Measurements from ENCODE around the gene PTPRT. TPM values are rescaled to one million over a fixed set of nuclear protein-coding genes. Genes with fewer than 3 reads are reported as not detected.

Gene PTPRT
- total and polyA plus RNA-seq, 2 of the 13 experiments (the other 11 are each of a cell fraction or from before 2014, with no cell fraction given) = under 0.01 to 0.09 TPM

DNA sequence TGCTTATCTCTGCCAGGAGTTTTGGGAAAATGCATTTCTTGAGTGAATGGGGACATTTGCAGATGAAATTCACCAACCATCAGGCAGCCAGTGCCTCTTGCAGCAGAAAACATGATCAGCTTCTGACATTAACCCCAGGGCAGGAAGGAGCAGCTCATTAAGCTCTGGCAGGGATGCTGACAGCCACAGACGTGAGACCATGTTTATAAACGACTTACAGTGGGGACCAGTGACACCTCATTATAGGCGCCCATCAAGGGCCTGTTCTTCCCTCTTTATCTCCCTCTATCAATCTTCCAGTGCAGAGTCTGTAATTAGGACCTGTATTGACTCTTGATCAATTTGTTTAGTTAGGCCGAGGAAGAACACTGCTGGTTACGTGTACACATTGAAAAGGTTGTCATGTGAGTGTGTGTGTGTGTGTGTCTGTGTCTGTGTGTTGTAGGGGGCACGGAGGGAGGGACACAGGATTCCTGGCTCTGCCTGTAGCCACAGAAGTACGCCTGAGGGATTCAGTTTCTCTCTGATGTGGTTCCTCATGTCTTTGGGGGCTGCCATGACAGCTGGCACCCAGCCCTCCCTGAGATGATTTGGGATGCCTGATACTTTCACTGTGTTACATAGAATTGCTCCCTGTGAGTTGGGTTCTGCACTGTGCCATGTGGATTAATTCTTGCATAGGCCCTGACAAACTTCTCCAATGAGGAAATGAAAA is 1143.2 kb downstream of the PTPRT start:
- Histone ChIP-seq H3K27me3 (ENCODE audit: control insufficient read depth in 1 of 2, insufficient read depth in 2 of 2, low read length in 2 of 2) (peaks cover 0 to 10% of the 10 kb centered on the region in 2 experiments; a peak in 1 of 5 replicates), H3K9ac (ENCODE audit: insufficient read depth, low read depth, low read length) (no peak overlapping the region), H3K9me3 (ENCODE audit: low read length) (no peaks in the 10 kb centered on the region), H3K36me3 (replicated peaks in 1 of 2; ENCODE audit: control insufficient read depth in 1 of 2, insufficient read depth in 2 of 2, low read length in 2 of 2) (no peaks in the 10 kb centered on the region), H3K4me3 (replicated peaks in 1 of 3; ENCODE audit: insufficient read depth in 1 of 3, low read depth in 2 of 3, low read length in 3 of 3) (no peak overlapping the region), H3K4me2 (ENCODE audit: low read depth, low read length) (no peak overlapping the region), H3K27ac (ENCODE audit: extremely low read length, insufficient read depth, low read length) (no peak overlapping the region), H2AFZ (ENCODE audit: low read length) (no peak overlapping the region), H3K79me2 (ENCODE audit: insufficient read depth, low read length) (no peaks in the 10 kb centered on the region), H4K20me1 (ENCODE audit: insufficient read depth, low read length) (no peaks in the 10 kb centered on the region), H3K4me1 (ENCODE audit: insufficient read depth, low read length) (no peaks in the 10 kb centered on the region)
- FAIRE-seq (no peak), ATAC-seq (no peak), DNase-seq (ENCODE audit: low spot score) (no peak)
- in situ Hi-C loops (cut with HindIII; ENCODE audit: extremely low pct_ligation_motif_present, low pct_unique_long_range_greater_than_20kb) (no loop called here), intact Hi-C loops (cut with micrococcal nuclease; ENCODE audit: unreplicated experiment) (no loop called here)
- no TSS peak for BruUV-seq (replicated peaks)
- POLR2A ChIA-PET = no interaction called here
- 0% methylated on average over 7 of the region's 7 CpGs for WGBS (ENCODE audit: low lambda C conversion rate)
- no peak for TF ChIP-seq ZNF567 (CRISPR knock-in tag; IDR thresholded peaks at IDR 0.05; ENCODE audit: borderline replicate concordance)
- no peak for TF ChIP-seq MZF1 (CRISPR knock-in tag; IDR thresholded peaks at IDR 0.05; ENCODE audit: borderline replicate concordance)
- TF ChIP-seq ZNF550 (CRISPR knock-in tag; IDR thresholded peaks at IDR 0.05; ENCODE audit: borderline replicate concordance) = no peak
- TF ChIP-seq CC2D1A (CRISPR knock-in tag; IDR thresholded peaks at IDR 0.05) = no peak
- TF ChIP-seq ZBTB7A (CRISPR knock-in tag; IDR thresholded peaks at IDR 0.05) = no peak
- TF ChIP-seq JUN (CRISPR knock-in tag; IDR thresholded peaks at IDR 0.05) = no peak
- TF ChIP-seq SMAD1 (CRISPR knock-in tag; IDR thresholded peaks at IDR 0.05; ENCODE audit: borderline replicate concordance, low read depth) = no peak
- no peak for TF ChIP-seq GABPB1 (CRISPR knock-in tag; IDR thresholded peaks at IDR 0.05)
- no peak for TF ChIP-seq ZNF10 (CRISPR knock-in tag; IDR thresholded peaks at IDR 0.05; ENCODE audit: borderline replicate concordance, low read depth)
- no peak for TF ChIP-seq NR2F6 (IDR thresholded peaks at IDR 0.05)
- no peak for TF ChIP-seq NR2F6 (CRISPR knock-in tag; IDR thresholded peaks at IDR 0.05)
- TF ChIP-seq THAP11 (CRISPR knock-in tag; IDR thresholded peaks at IDR 0.05) = no peak
- TF ChIP-seq, protein P1, sequence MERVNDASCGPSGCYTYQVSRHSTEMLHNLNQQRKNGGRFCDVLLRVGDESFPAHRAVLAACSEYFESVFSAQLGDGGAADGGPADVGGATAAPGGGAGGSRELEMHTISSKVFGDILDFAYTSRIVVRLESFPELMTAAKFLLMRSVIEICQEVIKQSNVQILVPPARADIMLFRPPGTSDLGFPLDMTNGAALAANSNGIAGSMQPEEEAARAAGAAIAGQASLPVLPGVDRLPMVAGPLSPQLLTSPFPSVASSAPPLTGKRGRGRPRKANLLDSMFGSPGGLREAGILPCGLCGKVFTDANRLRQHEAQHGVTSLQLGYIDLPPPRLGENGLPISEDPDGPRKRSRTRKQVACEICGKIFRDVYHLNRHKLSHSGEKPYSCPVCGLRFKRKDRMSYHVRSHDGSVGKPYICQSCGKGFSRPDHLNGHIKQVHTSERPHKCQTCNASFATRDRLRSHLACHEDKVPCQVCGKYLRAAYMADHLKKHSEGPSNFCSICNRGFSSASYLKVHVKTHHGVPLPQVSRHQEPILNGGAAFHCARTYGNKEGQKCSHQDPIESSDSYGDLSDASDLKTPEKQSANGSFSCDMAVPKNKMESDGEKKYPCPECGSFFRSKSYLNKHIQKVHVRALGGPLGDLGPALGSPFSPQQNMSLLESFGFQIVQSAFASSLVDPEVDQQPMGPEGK (CRISPR knock-in tag; IDR thresholded peaks at IDR 0.05) = no peak
- no peak for TF ChIP-seq CREB1 (IDR thresholded peaks at IDR 0.05)
- TF ChIP-seq CREB1 (CRISPR knock-in tag; IDR thresholded peaks at IDR 0.05) = no peak
- TF ChIP-seq, protein P2, sequence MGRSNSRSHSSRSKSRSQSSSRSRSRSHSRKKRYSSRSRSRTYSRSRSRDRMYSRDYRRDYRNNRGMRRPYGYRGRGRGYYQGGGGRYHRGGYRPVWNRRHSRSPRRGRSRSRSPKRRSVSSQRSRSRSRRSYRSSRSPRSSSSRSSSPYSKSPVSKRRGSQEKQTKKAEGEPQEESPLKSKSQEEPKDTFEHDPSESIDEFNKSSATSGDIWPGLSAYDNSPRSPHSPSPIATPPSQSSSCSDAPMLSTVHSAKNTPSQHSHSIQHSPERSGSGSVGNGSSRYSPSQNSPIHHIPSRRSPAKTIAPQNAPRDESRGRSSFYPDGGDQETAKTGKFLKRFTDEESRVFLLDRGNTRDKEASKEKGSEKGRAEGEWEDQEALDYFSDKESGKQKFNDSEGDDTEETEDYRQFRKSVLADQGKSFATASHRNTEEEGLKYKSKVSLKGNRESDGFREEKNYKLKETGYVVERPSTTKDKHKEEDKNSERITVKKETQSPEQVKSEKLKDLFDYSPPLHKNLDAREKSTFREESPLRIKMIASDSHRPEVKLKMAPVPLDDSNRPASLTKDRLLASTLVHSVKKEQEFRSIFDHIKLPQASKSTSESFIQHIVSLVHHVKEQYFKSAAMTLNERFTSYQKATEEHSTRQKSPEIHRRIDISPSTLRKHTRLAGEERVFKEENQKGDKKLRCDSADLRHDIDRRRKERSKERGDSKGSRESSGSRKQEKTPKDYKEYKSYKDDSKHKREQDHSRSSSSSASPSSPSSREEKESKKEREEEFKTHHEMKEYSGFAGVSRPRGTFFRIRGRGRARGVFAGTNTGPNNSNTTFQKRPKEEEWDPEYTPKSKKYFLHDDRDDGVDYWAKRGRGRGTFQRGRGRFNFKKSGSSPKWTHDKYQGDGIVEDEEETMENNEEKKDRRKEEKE (IDR thresholded peaks at IDR 0.05) = no peak
- no peak for TF ChIP-seq THRA (CRISPR knock-in tag; IDR thresholded peaks at IDR 0.05; ENCODE audit: borderline replicate concordance)
- TF ChIP-seq AGO2 (optimal IDR thresholded peaks at IDR 0.05; ENCODE audit: low read depth, low read length) = no peak
- CTCF ChIA-PET (ENCODE audit: low intra/inter-chr PET ratio, low total read pairs) = no interaction called here
